Activated effector memory CD4-positive, alpha-beta T cell treated with Interleukin-2 at 50 U/mL for 16 hours (primary cell): ENCODE data around the gene GPRASP2.
A peak's percentile ranks its signal among the peaks of the same experiment; 100 is the strongest.
"Not testable (repeated sequence)": the region's sequence is repeated elsewhere in the genome, so short reads cannot be mapped to it uniquely, and the experiment has no call there.

Source experiments
- DNase-seq: peaks from one replicate; pipeline ENCODE4 v3.0.0-alpha.2; 2020

Gene GPRASP2

DNA sequence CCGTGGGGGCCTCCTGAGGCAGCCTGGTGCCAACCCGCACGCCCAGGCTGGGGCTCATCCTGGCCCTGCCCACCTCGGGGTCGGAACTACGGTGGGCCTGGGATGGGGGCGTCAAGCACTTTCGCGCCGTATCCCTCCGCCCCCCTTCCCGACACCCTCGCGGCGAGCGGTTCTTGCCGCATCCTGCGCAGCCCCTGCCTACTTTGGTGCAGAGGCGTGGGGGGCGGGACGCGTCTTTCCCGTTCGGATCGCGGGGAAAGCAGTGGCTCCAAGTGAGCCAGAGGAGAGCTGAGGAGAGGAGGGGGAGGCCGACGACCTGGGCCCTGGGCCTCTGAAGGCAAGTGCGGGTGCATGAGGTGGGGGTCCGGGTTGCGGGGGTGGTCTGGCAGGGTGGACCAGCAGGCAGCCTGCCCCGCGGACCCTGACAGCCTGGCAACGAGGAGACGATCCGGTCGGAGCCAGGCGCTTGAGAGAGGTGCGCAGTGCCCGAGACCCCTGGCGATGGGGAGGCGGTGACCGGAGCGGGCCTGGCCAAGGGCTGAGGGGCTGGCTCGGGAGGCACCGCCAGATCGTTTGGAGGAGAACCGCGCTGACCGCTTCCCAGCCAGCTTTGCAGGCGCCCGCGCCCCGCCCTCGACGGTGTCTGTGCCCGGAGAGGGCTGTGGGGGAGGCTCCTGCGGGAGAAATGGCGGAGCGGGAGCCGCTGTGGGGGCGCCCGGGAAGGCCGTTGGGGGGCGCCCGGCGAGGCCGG is at the start of gene GPRASP2:
Gene GPRASP2, plus strand, starts transcription at position 233 of the 751 bp plus-strand sequence. CDS start 2,422 bp downstream, outside the sequence.
- DNase-seq: no peak

DNA sequence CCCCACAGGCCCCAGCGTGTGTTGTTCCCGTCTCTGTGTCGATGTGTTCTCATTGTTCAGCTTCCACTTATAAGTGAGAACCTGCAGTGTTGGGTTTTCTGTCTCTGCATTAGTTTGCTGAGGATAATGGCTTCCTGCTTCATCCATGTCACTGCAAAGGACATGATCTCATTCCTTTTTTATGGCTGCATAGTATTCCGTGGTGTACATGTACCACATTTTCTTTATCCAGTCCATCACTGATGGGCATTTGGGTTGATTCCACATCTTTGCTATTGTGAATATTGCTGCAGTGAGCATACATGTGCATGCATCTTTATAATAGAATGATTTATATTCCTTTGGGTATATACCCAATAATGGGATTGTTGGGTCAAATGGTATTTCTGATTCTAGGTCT is 48.4 kb upstream of the GPRASP2 start:
- not testable (repeated sequence) for DNase-seq

DNA sequence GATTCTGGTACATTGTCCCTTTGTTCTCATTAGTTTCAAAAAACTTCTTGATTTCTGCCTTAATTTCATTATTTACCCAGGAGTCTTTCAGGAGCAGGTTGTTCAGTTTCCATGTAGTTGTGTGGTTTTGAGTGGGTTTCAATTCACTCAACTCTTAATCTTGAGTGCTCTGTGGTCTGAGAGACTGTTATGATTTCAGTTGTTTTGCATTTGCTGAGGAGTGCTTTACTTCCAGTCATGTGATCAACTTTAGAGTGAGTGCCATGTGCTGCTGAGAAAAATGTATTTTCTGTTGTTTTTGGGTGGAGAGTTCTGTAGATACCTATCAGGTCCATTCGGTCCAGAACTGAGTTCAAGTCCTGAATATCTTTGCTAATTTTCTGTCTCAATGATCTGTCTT is 45.2 kb upstream of the GPRASP2 start:
- not testable (repeated sequence) for DNase-seq

DNA sequence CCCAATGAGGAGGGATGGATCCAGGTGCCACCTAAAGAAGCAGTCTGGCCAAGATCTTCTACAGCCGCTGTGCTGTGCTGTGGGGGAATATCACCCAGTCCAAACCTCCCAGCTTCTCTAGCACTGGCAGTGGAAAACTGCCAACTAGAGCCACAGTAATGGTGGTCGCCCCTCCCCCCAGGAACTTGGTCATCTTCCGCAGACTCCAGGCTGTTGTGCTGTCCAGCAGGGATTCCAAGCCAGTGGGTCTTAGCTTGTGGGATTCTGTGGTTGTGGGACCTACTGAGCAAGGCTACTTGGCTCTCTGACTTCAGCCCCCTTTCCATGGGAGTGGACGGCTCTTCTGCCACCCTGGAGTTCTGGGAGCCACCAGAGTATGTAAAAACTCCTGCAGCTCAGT is 42.7 kb upstream of the GPRASP2 start:
- no peak for DNase-seq

DNA sequence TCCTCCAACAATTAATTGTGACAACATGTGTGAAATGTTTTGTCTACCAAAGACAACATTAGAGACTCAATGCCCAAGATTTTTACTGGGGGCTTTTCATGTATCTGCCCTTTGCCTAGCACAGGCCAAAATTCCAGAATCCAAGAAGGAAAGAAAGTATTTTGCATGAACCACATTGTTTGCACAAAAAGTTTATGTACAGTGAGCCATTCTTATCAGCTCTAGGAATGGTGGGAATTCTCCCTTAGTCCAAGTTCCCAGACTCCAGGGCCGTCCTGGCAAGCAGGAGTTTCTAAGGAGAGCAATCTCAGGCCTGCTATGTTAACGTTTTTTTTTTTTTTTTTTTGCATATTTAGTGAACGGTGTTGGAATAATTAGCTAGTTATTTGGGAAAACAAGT is 39.4 kb upstream of the GPRASP2 start:
- no peak for DNase-seq

DNA sequence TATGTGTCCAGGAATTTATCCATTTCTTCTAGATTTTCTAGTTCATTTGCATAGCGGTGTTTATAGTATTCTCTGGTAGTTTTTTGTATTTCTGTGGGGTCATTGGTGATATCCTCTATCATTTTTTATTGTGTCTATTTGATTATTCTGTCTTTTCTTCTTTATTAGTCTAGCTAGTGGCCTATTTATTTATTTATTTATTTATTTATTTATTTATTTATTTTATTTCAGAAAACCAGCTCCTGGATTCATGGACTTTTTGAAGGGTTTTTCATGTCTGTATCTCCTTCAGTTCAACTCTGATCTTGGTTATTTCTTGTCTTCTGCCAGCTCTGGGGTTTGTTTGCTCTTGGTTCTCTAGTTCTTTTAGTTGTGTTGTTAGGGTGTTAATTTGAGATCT is 34.8 kb upstream of the GPRASP2 start:
- not testable (repeated sequence) for DNase-seq

DNA sequence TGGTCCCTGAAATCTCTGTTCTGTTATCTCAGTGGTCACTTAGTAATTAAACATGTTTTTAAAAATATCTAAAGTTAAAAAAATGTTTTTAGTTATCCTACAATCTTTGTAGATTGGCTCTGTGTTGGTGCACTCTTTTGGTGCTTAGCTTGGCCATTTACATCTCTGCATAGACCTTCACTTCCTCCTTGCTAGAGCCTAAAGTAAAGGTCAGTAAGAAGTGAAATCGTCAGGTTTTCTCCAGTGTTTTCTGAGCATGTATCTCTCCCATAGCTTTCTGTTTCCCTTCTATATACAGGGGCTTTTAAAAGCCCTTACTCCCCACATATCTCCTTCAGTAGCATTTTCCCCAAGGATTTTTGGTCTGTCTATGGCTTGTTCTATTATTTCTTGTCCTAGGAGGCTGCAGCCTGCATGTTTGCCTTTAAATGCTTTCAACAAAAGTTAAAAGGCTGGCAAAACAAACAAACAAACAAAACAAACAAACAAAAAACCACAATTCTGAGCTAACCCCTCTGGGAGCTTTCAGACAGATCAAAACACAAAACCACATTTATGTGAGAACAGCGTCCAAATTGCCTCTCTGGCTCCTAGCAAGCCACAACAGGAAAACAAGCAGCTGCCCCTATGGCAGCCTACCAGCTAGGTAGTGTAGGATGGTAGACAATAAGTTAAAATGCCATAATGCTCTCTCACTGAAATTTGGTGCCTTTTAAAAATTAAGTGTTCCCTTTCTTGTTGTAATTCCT is 27.3 kb upstream of the GPRASP2 start:
- no peak for DNase-seq

DNA sequence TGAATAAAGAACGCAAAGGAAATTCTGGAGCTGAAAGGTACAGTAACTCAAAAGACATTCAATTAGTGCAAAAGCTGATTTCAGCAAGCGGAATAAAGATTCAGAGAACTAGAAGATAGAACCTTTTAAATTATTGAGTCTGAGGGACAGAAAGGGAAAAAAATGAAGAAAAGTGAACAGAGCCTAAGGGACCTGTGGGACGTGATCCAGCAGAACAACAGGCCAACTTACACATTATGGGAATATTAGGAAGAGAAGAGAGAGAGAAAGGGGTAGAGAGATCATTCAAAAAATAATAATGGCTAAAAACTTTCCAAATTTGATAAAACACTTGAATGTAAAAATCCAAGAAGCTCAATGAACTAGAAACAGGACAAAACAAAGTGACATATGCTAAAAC is 17.5 kb upstream of the GPRASP2 start:
- DNase-seq: no peak

DNA sequence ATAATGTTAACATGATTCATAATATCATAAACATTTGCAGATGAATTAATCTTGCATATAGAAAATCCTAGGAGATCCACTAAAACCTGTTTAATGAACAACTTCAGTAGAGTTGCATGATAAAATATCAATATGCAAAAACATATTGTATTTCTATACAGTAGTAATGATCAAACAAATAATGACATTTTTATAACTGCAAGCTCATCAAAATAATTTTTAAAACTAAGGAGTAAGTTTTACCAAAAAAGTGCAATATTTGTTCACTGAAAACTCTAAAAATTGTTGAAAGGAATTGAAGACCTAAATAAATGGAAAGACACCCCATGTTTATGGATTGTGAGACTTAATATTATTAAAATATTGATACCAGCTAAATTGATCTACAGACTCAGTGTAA is 15.9 kb upstream of the GPRASP2 start:
- DNase-seq: no peak

DNA sequence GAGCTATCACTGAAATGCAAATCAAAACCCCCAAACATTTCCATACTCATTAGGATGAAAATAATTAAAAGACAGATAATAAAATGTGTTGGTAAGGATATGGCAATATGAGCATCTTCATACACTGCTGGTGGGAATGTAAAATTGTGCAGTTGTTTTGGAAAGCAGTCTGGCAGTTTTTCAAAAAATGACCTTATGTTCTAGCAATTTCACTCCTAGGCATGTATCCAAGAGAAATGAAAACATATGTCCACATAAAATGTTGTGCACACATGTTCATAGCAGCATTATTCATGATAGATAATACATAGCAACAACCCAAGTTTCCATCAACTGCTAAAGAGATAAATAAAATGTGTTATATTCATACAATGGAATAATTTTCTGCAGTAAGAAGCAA is 14.8 kb upstream of the GPRASP2 start:
- no peak for DNase-seq

DNA sequence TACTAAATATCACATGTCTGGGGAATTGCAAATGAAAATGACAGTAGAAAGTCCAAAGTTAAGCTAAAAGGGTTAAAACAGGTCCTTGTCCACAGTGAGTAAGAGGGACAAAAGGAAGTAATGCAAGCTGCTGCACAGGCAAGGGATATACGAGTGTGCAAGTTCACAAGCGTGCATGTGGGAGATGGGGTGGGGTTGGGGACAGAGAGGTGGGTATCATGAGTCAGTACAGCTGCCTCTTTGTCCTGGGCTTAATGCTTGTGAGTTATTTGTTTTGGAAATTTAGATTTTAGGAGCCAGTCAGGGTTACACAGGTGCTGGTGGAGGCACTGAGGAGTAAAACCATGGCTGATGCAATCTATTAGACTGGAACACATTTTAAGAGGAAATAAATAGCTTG is 3.3 kb upstream of the GPRASP2 start:
- no peak for DNase-seq

DNA sequence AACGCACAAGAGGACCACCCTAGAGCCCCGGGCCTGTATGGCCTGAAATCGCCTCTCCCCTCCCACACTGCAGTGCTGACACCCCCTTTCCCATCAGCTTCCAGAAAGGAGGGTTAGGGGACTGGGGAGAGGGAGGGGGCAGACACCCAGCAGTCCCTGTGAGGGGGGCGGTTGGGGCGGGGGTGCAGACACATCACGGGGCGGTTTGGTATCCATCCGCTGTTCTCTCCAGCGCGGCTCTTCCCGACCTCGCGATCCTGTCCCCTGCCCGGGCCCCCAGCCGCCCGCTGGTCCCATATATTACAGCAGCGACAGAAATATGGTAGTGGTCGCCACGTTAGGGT is 404 bp upstream of the GPRASP2 start:
- no peak for DNase-seq

DNA sequence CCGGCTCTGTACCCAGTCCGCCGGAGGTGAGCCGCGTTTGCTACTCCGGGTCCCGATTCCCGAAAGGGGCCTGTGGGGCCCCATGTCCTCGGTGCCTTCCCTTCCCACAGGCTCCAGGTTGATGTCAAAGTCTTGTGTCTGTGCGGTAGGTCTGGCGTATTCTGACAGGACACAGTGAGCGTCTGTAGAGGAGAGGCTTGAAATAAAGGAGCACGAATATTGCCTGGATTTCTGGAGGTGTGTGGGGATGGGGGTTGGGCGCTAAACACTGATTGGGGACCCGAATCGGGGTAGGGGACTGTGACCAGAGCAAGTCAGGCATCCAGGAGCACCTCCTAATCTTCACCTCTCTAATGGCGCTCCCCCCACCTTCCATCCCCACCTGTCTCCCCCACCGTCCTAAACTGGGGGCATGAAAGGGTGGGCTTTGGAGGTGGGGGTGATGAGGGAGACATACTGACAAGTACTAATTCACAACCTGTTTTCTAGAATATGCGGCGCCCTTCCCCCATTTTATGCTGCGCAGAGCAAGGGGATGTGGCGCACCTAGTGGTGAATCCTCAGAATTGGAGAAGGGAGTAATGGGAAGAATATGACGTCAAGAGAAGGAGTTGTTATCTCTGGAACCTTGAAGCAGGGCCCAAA is 855 bp downstream of the GPRASP2 start:
- DNase-seq: no peak

DNA sequence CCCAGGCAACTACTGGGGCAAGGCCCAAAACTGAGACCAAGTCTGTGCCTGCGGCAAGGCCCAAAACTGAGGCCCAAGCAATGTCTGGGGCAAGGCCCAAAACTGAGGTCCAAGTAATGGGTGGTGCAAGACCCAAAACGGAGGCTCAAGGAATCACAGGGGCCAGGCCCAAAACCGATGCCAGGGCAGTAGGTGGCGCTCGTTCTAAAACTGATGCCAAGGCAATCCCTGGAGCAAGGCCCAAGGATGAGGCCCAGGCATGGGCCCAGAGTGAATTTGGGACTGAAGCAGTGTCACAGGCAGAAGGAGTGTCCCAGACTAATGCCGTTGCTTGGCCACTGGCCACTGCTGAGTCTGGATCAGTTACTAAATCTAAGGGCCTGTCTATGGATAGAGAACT is 2.7 kb downstream of the GPRASP2 start:
- no peak for DNase-seq

DNA sequence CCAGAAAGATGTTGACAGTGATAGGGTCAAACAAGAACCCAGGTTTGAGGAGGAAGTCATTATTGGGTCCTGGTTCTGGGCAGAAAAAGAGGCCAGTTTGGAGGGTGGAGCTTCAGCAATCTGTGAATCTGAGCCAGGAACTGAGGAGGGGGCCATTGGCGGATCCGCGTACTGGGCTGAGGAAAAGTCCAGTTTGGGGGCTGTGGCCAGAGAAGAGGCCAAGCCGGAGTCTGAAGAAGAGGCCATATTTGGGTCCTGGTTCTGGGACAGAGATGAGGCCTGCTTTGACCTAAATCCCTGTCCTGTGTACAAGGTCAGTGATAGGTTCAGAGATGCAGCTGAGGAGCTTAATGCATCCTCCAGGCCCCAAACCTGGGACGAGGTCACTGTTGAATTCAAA is 3.7 kb downstream of the GPRASP2 start:
- no peak for DNase-seq

DNA sequence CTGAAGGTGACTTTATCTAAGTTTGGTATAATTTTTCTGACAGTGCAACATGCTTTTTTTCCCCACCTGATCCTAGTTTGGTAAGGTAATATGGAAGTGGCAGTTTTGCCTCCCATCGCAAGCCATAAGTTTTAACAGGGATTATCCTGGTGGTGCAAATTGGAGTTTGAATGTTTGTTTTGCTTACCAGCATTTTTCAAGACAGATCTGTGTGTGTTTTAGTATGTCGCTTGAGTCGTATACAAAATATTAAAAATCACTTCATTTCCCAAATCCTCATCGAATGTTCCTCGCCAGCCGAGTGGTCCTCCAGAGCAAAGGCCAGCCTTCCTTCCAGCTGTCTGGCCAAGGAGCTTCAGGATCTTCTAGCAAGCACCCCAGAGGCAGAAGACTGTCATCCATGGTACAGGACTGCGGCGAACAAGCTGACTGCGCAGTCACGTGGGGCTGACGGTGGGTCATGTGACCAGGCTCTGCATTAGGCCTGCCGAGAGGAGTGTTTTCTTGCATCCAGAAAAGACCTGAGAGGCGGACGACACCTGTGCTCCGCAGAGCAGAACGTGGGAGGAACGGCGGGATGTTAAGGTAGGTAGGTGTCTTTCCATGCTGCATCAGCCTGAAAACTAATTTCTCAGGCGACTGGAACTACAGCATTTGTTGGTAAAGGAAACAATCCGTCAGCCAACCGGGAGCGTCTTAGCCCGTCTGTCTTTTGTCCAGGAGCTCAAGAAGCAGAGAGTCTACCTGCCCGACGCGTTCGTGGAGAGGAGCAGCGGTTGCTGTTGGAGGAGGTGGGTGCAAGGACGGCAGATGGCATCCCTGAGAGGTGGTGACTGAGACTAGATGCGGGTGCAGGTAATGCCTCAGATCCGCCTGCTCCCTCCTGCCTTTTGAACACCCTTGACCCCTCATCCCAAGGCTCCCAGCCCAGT is 8.3 kb downstream of the GPRASP2 start, which contains the start of gene GPRASP3:
Gene GPRASP3, plus strand, starts transcription at position 507 of the 932 bp plus-strand sequence. CDS start 28,253 bp downstream, outside the sequence.
- peak; percentile 46 for DNase-seq

DNA sequence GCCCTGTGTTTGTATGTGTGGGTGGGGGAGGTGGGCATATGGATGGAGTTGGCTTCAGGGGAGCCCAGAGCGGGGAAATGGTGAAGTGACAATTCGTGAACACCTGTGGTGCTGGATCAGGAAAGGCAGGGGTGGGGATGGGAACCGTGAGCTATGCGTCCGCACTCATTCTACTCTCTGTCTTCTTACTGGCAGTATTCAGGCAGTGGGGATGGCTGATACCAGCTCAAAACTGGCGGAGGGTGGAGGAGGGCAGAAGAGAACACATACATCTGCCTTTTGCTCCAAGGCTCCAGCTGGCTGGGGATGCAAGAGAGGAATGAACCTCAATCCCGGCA is 8.9 kb downstream of the GPRASP2 start:
- not testable (repeated sequence) for DNase-seq

DNA sequence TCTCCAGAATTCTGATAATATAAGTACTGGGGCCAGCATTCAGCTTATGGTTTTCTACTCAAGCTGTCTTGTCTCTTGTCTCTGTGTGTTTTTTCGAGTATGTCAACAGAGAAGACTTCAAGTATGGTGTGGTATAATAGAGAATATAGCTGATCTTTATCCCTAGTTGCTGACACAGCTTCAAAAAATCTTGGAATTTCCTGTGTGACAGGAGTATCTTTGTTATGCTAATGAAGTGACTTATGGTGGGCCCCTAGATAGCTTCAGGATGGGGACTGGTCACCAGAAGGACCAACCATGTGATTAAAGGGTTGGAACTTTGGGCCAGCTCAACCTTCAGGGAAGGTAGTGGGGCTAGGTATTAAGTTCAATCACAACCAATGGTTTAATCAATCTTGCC is 11.2 kb downstream of the GPRASP2 start:
- no peak for DNase-seq

DNA sequence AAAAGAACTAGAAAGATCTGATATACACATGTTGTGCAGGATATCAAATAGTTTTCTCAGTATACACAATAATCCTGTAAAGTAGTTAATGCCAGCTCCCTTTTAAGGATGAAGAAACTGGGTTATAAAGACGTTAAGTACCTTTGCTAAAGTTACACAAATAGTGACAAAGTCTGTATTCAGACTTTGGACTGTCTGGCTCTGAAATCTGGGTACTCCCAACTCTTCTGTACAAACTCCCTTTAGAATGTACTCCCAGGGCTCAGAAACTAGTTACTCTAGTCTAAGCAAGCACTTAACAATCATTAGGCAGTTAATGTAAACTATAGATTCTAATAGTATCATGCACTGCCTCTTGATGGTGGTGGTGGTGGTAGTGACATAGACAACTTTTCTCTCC is 15.5 kb downstream of the GPRASP2 start:
- no peak for DNase-seq

DNA sequence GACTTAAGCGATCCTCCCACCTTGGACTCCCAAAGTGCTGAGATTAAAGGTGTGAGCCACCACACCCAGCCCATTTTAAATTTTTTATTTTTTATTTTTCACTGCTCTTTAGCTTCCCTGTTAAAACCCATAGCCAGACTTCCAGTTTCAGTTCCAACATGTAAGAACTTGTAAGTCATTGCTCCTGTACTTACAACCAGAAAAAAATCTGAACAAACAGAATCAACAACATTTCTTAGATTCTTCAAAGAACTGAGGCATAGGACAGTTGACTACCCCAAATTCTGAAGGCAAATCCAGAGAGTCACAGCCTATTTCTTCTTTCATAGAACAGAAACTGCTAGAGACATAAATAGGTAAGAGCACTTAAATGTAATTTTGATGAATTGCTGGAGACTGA is 16.4 kb downstream of the GPRASP2 start:
- no peak for DNase-seq

DNA sequence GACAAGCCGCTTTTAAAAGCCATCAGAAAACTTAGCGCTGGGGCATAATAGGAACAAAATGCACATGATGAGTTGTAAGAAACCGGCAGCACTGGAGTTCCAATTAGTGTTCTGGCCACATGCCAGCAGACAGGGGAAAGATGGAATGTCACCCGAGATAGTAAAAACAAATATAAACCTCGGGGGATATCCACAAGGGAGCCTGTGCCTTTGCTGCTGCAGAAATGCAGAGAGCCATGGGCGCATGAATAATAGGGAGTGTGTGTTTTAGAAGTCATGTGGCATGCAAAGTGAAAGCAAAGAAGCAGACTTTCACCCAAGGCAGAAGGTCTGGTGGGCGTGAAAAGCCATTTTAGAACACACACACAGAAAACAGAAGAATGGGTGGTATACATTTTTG is 27.4 kb downstream of the GPRASP2 start:
- no peak for DNase-seq

DNA sequence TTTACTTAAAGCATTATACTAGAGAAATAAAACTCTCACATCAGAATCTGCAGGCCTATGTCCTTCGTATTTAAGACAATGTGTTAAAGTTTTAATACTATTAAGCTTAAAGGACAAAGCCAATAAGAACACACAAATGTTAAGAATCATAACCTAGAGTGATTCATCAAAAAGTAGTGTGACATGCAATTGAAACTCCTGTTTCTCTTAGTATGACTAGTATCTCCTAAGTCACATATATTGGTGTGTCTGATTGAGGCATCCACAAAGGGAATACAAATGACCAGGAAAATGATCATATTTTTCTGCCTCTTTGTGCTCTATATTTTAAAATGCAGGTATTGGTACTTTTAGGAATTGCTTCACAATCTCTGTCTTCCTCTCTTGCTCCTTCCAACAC is 32.1 kb downstream of the GPRASP2 start:
- DNase-seq: no peak

DNA sequence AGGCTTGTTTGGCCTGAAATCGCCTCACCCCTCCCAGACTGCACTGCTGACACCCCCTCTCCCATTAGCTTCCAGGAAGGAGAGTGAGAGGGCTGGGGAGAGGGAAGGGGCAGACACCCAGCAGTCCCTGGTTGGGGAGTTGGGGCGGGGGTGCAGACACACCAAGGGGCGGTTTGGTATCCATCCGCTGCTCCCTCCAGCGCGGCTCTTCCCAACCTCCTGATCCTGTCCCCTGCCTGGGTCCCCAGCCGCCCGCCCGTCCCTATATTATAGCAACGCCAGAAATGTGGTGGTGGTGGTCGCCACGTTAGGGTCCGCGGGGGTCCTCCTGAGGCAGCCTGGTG is 33.2 kb downstream of the GPRASP2 start:
- DNase-seq: no peak
